ENCODE measurements around the gene PLCL1. TPM values are rescaled to one million over a fixed set of nuclear protein-coding genes. Genes with fewer than 3 reads are reported as not detected.
A peak's percentile ranks its signal among the peaks of the same experiment; 100 is the strongest.

PLCL1 gene
- total RNA-seq, 2 donors from 2014 or later, result 2.0 to 2.9 TPM

- DNase-seq (no peak), ATAC-seq (no peak)
- no peak for TF ChIP-seq CTCF (IDR thresholded peaks at IDR 0.05)
- TF ChIP-seq POLR2A (IDR thresholded peaks at IDR 0.05), result no peak
- H3K4me3 ChIP-seq, result no peak overlapping the region
- H3K27me3 ChIP-seq, result no peaks in the 10 kb centered on the region
- WGBS, 2 donors, result 43 to 48% methylated on average over 4 of the region's 4 CpGs
- H3K27ac ChIP-seq, result no peak overlapping the region
- H3K36me3 ChIP-seq (replicated peaks in 1 of 2; ENCODE audit: insufficient read depth in 1 of 2, low read depth in 2 of 2), result no peaks in the 10 kb centered on the region
- H3K4me1 ChIP-seq, result no peaks in the 10 kb centered on the region
- intact Hi-C loops (cut with DNase I), result no loop called here
- no peaks in the 10 kb centered on the region for H3K9me3 ChIP-seq
Observed at GRCh38 chr2:197934261-197934933, 130.0 kb downstream of the PLCL1 start.

GRCh38 chr2:197934934-197935289 is 130.5 kb downstream of the PLCL1 start:
- WGBS, 2 donors, result 79 to 85% methylated on average over 4 of the region's 4 CpGs
- TF ChIP-seq CTCF (IDR thresholded peaks at IDR 0.05), result no peak
- TF ChIP-seq POLR2A (IDR thresholded peaks at IDR 0.05), result no peak
- H3K36me3 ChIP-seq (replicated peaks in 1 of 2; ENCODE audit: insufficient read depth in 1 of 2, low read depth in 2 of 2), result no peaks in the 10 kb centered on the region
- no peak overlapping the region for H3K27ac ChIP-seq
- no peaks in the 10 kb centered on the region for H3K27me3 ChIP-seq
- intact Hi-C loops (cut with DNase I), result no loop called here
- no peak overlapping the region for H3K4me3 ChIP-seq
- no peak for ATAC-seq
- no peaks in the 10 kb centered on the region for H3K9me3 ChIP-seq
- H3K4me1 ChIP-seq, result no peaks in the 10 kb centered on the region
- no peak for DNase-seq

- no peak for TF ChIP-seq CTCF (IDR thresholded peaks at IDR 0.05)
- no peak for TF ChIP-seq POLR2A (IDR thresholded peaks at IDR 0.05)
- WGBS, 2 donors, result 86 to 87% methylated on average over 1 of the region's 1 CpG
- no peak for ATAC-seq
Observed at GRCh38 chr2:197937814-197938213, 133.4 kb downstream of the PLCL1 start.

GRCh38 chr2:197938555-197938954 is 134.2 kb downstream of the PLCL1 start:
- peaks cover 4% of the 10 kb centered on the region for H3K4me1 ChIP-seq
- H3K27me3 ChIP-seq, result no peaks in the 10 kb centered on the region
- TF ChIP-seq CTCF (IDR thresholded peaks at IDR 0.05) (no peak), POLR2A (IDR thresholded peaks at IDR 0.05) (no peak)
- H3K9me3 ChIP-seq, result no peaks in the 10 kb centered on the region
- no peaks in the 10 kb centered on the region for H3K36me3 ChIP-seq (replicated peaks in 1 of 2; ENCODE audit: insufficient read depth in 1 of 2, low read depth in 2 of 2)
- no peak for ATAC-seq
- no peak for DNase-seq
- WGBS, 2 donors, result 56 to 61% methylated on average over 1 of the region's 1 CpG
- no peak overlapping the region for H3K4me3 ChIP-seq
- no peak overlapping the region for H3K27ac ChIP-seq
- intact Hi-C loops (cut with DNase I), result no loop called here

More at GRCh38 chr2:197937814-197938213, 133.4 kb downstream of the PLCL1 start:
- intact Hi-C loops (cut with DNase I), result no loop called here
- Histone ChIP-seq H3K4me3 (no peak overlapping the region), H3K9me3 (no peaks in the 10 kb centered on the region), H3K27me3 (no peaks in the 10 kb centered on the region), H3K36me3 (replicated peaks in 1 of 2; ENCODE audit: insufficient read depth in 1 of 2, low read depth in 2 of 2) (no peaks in the 10 kb centered on the region), H3K27ac (no peak overlapping the region), H3K4me1 (peaks cover 4% of the 10 kb centered on the region)
- DNase-seq, result no peak

- no peak overlapping the region for H3K27ac ChIP-seq
- intact Hi-C loops (cut with DNase I), result no loop called here
- TF ChIP-seq POLR2A (IDR thresholded peaks at IDR 0.05) (no peak), CTCF (IDR thresholded peaks at IDR 0.05) (no peak)
- no peaks in the 10 kb centered on the region for H3K36me3 ChIP-seq (replicated peaks in 1 of 2; ENCODE audit: insufficient read depth in 1 of 2, low read depth in 2 of 2)
- H3K27me3 ChIP-seq, result no peaks in the 10 kb centered on the region
- H3K9me3 ChIP-seq, result no peaks in the 10 kb centered on the region
- 52 to 61% methylated on average over 3 of the region's 3 CpGs for WGBS, 2 donors
- peaks cover 14% of the 10 kb centered on the region for H3K4me1 ChIP-seq
- ATAC-seq (peak; percentile 65), DNase-seq (no peak)
- H3K4me3 ChIP-seq, result no peak overlapping the region
Observed at GRCh38 chr2:197939787-197940186, 135.4 kb downstream of the PLCL1 start.
